RWPE2 (cell line): Measurements from ENCODE around the gene TMEM205.
A peak's percentile ranks its signal among the peaks of the same experiment; 100 is the strongest.

Experiments
- ATAC-seq: fragments of 200-7000 bp; cut with Tn5 transposase; 3 replicates; pipeline ENCODE4 v1.9.1; 2021; ENCODE audit warnings: low read depth
- DNase-seq: peaks from one replicate; pipeline ENCODE4 v3.0.0-alpha.2; 2020; ENCODE audit warnings: low spot score
- H3K27ac ChIP-seq: fragments of 450-650 bp; 2 replicates; pipeline ENCODE4 v1.5.1; 2017; ENCODE audit warnings: mild to moderate bottlenecking; ENCODE audit not compliant: poor library complexity, severe bottlenecking
- H3K27me3 ChIP-seq: fragments of 250-450 bp; sonication (Bioruptor Pico); 2 replicates; pipeline ENCODE4 v1.5.1; 2021; ENCODE audit warnings: mild to moderate bottlenecking, moderate library complexity; ENCODE audit not compliant: insufficient read depth, poor library complexity, severe bottlenecking
- H3K36me3 ChIP-seq: fragments of 250-450 bp; sonication (Bioruptor Pico); 2 replicates; pipeline ENCODE4 v1.5.1; 2020; ENCODE audit warnings: low read depth, mild to moderate bottlenecking, moderate library complexity
- H3K4me1 ChIP-seq: fragments of 250-450 bp; sonication (Bioruptor Pico); 2 replicates; pipeline ENCODE4 v1.5.1; 2021; ENCODE audit warnings: mild to moderate bottlenecking, moderate library complexity; ENCODE audit not compliant: insufficient read depth, poor library complexity, severe bottlenecking
- H3K4me3 ChIP-seq: fragments of 250-450 bp; sonication (Bioruptor Pico); 2 replicates; pipeline ENCODE4 v1.5.1; 2021; ENCODE audit warnings: mild to moderate bottlenecking, moderate library complexity; ENCODE audit not compliant: severe bottlenecking
- H3K9me3 ChIP-seq: fragments of 250-450 bp; sonication (Bioruptor Pico); 2 replicates; pipeline ENCODE4 v1.5.1; 2021; ENCODE audit warnings: mild to moderate bottlenecking, moderate library complexity; ENCODE audit not compliant: severe bottlenecking
- CTCF ChIP-seq: fragments of 450-650 bp; IDR thresholded peaks from one replicate; pipeline ENCODE4 v1.5.1; 2017; ENCODE audit warnings: mild to moderate bottlenecking, moderate library complexity; ENCODE audit not compliant: poor library complexity, severe bottlenecking

The TMEM205 gene

GRCh38 chr19:11363881-11364280 lies 17.8 kb upstream of the TMEM205 start:
- Histone ChIP-seq H3K9me3 (no peaks in the 10 kb centered on the region), H3K27ac (no peak overlapping the region), H3K4me1 (no peaks in the 10 kb centered on the region), H3K4me3 (no peak overlapping the region), H3K36me3 (no peaks in the 10 kb centered on the region; the same call in none of the 2 replicates), H3K27me3 (no peaks in the 10 kb centered on the region)
- TF ChIP-seq CTCF = no peak
- no peak for DNase-seq
- ATAC-seq = no peak

- Histone ChIP-seq H3K9me3 (no peaks in the 10 kb centered on the region), H3K4me3 (no peak overlapping the region), H3K27me3 (no peaks in the 10 kb centered on the region), H3K27ac (no peak overlapping the region), H3K36me3 (no peaks in the 10 kb centered on the region; the same call in none of the 2 replicates), H3K4me1 (no peaks in the 10 kb centered on the region)
- no peak for TF ChIP-seq CTCF
- ATAC-seq (no peak), DNase-seq (no peak)
These were observed 16.0 kb upstream of the TMEM205 start for GRCh38 chr19:11361771-11362731.

- no peak for DNase-seq
- no peaks in the 10 kb centered on the region for H3K9me3 ChIP-seq
- H3K4me3 ChIP-seq = no peak overlapping the region
- no peak for TF ChIP-seq CTCF
- H3K4me1 ChIP-seq = no peaks in the 10 kb centered on the region
- H3K27me3 ChIP-seq = no peaks in the 10 kb centered on the region
- peak; percentile 29; the same call in 1 of the 3 replicates for ATAC-seq
- H3K27ac ChIP-seq = no peak overlapping the region
- no peaks in the 10 kb centered on the region; the same call in none of the 2 replicates for H3K36me3 ChIP-seq
These were observed 15.1 kb upstream of the TMEM205 start for GRCh38 chr19:11361037-11361770.

- Histone ChIP-seq H3K4me3 (no peak overlapping the region), H3K27ac (no peak overlapping the region), H3K9me3 (no peaks in the 10 kb centered on the region), H3K36me3 (no peaks in the 10 kb centered on the region; the same call in 1 of the 2 replicates), H3K4me1 (no peaks in the 10 kb centered on the region), H3K27me3 (no peaks in the 10 kb centered on the region)
- no peak for TF ChIP-seq CTCF
- no peak for ATAC-seq
- DNase-seq = no peak
These were observed 13.4 kb upstream of the TMEM205 start for GRCh38 chr19:11359421-11359820.
